ENCODE data around the gene PTPN7.
"Not testable (repeated sequence)": the region's sequence is repeated elsewhere in the genome, so short reads cannot be mapped to it uniquely, and the experiment has no call there.

The PTPN7 gene

DNA sequence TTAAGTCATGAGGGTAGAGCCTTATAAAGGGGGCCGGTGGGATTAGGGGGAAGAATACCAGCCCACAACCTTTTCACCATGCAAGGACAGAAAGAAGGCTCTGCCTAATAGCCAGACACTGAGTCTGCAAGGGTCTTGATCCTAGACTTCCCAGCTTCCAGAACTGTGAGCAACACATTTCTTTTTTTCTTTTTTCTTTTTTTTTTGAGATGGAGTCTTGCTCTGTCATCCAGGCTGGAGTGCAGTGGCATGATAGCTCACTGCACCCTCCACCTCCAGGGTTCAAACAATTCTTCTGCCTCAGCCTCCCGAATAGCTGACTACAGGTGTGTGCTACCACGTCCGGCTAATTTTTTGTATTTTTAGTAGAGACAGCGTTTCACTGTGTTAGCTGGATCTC lies 14.1 kb downstream of the PTPN7 start:
- H3K4me3 ChIP-seq (ENCODE audit: insufficient read depth, low read length, poor library complexity, severe bottlenecking) = no peak overlapping the region
- no peak overlapping the region for H3K4me2 ChIP-seq (ENCODE audit: low read depth, low read length, poor library complexity, severe bottlenecking)
- TF ChIP-seq EZH2phosphoT487 (conservative IDR thresholded peaks at IDR 0.05; ENCODE audit: low read length) = no peak
- TF ChIP-seq, protein P1, sequence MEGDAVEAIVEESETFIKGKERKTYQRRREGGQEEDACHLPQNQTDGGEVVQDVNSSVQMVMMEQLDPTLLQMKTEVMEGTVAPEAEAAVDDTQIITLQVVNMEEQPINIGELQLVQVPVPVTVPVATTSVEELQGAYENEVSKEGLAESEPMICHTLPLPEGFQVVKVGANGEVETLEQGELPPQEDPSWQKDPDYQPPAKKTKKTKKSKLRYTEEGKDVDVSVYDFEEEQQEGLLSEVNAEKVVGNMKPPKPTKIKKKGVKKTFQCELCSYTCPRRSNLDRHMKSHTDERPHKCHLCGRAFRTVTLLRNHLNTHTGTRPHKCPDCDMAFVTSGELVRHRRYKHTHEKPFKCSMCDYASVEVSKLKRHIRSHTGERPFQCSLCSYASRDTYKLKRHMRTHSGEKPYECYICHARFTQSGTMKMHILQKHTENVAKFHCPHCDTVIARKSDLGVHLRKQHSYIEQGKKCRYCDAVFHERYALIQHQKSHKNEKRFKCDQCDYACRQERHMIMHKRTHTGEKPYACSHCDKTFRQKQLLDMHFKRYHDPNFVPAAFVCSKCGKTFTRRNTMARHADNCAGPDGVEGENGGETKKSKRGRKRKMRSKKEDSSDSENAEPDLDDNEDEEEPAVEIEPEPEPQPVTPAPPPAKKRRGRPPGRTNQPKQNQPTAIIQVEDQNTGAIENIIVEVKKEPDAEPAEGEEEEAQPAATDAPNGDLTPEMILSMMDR (IDR thresholded peaks at IDR 0.05; ENCODE audit: insufficient read depth, low read length, poor library complexity, severe bottlenecking) = no peak
- no peaks in the 10 kb centered on the region for H4K20me1 ChIP-seq (ENCODE audit: low read depth, low read length)
- H3K9me3 ChIP-seq (ENCODE audit: insufficient read depth, low read length) = no peaks in the 10 kb centered on the region
- H3K36me3 ChIP-seq (ENCODE audit: low read length) = no peaks in the 10 kb centered on the region
- H3K9me2 ChIP-seq (replicated peaks; ENCODE audit: insufficient read depth, low read length) = no peaks in the 10 kb centered on the region
- H3F3A ChIP-seq (ENCODE audit: insufficient read depth) = peaks cover 16% of the 10 kb centered on the region
- H2AFZ ChIP-seq (ENCODE audit: low read depth, low read length, severe bottlenecking) = no peak overlapping the region
- H3K27me3 ChIP-seq (ENCODE audit: low read length) = no peaks in the 10 kb centered on the region
- no peak overlapping the region for H3K27ac ChIP-seq (ENCODE audit: low read depth, low read length)
- H3K9ac ChIP-seq (ENCODE audit: low read length) = no peak overlapping the region
- H3K79me2 ChIP-seq (ENCODE audit: insufficient read depth, low read length) = peaks cover 27% of the 10 kb centered on the region

DNA sequence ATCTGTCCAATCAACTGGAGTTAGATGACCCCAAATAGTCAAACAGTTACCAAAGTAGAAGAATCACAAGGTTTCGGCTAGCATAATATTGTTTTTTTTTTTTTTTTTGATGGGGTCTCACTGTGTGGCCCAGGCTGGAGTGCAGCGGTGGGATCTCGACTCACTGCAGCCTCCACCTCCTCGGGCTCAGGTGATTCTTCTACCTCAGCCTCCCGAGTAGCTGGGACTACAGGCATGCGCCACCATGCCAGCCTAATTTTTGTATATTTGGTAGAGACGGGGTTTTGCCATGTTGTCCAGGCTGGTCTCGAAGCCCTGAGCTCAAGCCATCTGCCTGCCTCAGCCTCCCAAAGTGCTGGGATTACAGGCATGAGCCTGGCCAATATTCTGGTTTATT lies 14.7 kb downstream of the PTPN7 start:
- H3K4me2 ChIP-seq (ENCODE audit: low read depth, low read length, poor library complexity, severe bottlenecking) = not testable (repeated sequence)

DNA sequence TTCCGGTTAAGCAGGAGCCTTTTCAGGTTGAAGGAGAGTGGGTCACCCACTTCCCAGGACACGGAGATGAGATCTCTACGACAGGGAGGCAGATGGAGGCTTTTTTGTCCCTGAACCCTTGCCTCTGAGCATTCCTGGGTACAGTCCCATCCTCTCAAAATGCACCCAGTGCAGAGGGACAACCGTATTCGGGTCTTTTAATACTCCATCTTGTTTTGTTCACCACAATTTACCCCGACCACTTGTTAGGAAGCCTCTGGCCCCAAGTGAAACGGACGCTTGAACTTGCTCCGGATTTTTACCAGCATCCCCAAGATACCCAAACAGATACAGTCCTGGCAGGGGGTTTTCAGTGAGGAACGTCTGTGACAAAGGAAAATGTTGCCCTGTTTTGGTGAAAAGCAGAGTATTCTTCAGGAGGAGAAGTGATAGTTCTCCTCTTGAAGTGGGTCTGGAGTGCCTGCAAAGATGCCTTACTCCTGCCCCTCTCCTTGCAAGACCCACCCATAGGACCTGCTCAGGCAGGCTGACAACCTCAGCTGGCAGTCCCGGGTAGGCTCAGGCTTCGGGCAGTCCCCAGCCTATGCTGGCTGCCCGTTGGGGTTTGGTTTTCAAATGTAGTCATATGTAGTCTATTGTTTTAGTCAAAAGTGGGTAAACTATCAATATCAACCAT lies 15.2 kb downstream of the PTPN7 start:
- Histone ChIP-seq H3F3A (ENCODE audit: insufficient read depth) (peaks cover 16% of the 10 kb centered on the region), H3K27ac (ENCODE audit: low read depth, low read length) (no peak overlapping the region; the same call in 1 of the 2 replicates), H3K36me3 (ENCODE audit: low read length) (no peaks in the 10 kb centered on the region), H2AFZ (ENCODE audit: low read depth, low read length, severe bottlenecking) (peak overlapping the region; percentile 90), H3K4me3 (ENCODE audit: insufficient read depth, low read length, poor library complexity, severe bottlenecking) (peak overlapping the region; percentile 66), H3K27me3 (ENCODE audit: low read length) (no peaks in the 10 kb centered on the region), H3K79me2 (ENCODE audit: insufficient read depth, low read length) (peaks cover 37% of the 10 kb centered on the region), H4K20me1 (ENCODE audit: low read depth, low read length) (no peaks in the 10 kb centered on the region), H3K9ac (ENCODE audit: low read length) (peak overlapping the region; percentile 86), H3K9me2 (replicated peaks; ENCODE audit: insufficient read depth, low read length) (no peaks in the 10 kb centered on the region), H3K4me2 (ENCODE audit: low read depth, low read length, poor library complexity, severe bottlenecking) (peak overlapping the region; percentile 68), H3K9me3 (ENCODE audit: insufficient read depth, low read length) (no peaks in the 10 kb centered on the region)
- TF ChIP-seq, protein P1 (IDR thresholded peaks at IDR 0.05; ENCODE audit: insufficient read depth, low read length, poor library complexity, severe bottlenecking) = no peak
- no peak for TF ChIP-seq EZH2phosphoT487 (conservative IDR thresholded peaks at IDR 0.05; ENCODE audit: low read length)

More for the DNA sequence above, 14.7 kb downstream of the PTPN7 start:
- not testable (repeated sequence) for H3K9me3 ChIP-seq (ENCODE audit: insufficient read depth, low read length); H3K9ac ChIP-seq (ENCODE audit: low read length); H3K27me3 ChIP-seq (ENCODE audit: low read length); H3K27ac ChIP-seq (ENCODE audit: low read depth, low read length); H4K20me1 ChIP-seq (ENCODE audit: low read depth, low read length); H3K4me3 ChIP-seq (ENCODE audit: insufficient read depth, low read length, poor library complexity, severe bottlenecking); H3K36me3 ChIP-seq (ENCODE audit: low read length); H3K9me2 ChIP-seq (replicated peaks; ENCODE audit: insufficient read depth, low read length); H2AFZ ChIP-seq (ENCODE audit: low read depth, low read length, severe bottlenecking)
- H3K79me2 ChIP-seq (ENCODE audit: insufficient read depth, low read length) = peaks cover 32% of the 10 kb centered on the region
- H3F3A ChIP-seq (ENCODE audit: insufficient read depth) = peaks cover 16% of the 10 kb centered on the region

DNA sequence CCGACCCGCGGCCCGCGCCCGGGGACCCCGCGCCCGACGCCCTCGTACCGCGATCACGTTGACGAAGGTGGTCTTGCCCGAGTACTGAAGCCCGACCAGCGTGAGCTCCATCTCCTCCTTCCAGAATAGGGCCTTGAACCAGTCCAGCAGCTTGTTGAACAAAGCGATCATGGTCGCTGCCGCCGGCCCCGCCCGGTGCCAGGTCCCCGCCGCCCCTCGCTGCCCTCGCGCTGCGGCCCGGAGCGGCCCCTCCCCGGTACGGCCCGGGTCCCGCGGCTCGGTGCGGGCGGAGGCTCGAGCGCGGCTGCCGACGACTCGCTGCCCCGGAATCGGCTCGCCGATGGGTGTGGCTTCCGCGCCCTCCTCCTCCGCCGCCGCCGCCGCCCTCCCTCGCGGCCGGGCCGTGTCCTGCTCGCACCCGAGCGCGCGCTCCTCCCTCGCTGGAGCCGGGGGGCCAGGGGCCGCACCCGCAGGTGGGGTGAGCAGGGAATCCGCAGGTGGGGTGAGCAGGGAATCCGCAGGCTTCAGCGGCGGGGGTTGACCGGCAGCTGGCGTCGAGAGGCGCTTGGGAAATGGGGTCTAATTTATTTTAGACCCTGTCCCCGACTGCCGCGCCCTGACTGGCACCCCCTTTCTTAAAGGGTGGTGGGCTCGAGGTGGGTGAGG lies 15.9 kb downstream of the PTPN7 start, which contains the start of gene ARL8A:
TSS of gene ARL8A (minus strand) at position 336 of the 666 bp plus-strand sequence. CDS start at position 171, 165 bp downstream.
- H3K4me2 ChIP-seq (ENCODE audit: low read depth, low read length, poor library complexity, severe bottlenecking) = peak within 1 kb of the TSS; percentile 68
- peak within 1 kb of the TSS; percentile 81 for H3K27ac ChIP-seq (ENCODE audit: low read depth, low read length)
- H3K9ac ChIP-seq (ENCODE audit: low read length) = peak within 1 kb of the TSS; percentile 86
- H3K9me2 ChIP-seq (replicated peaks; ENCODE audit: insufficient read depth, low read length) = no peaks in the 10 kb centered on the region
- peaks cover 39% of the 10 kb centered on the region for H3K79me2 ChIP-seq (ENCODE audit: insufficient read depth, low read length)
- H4K20me1 ChIP-seq (ENCODE audit: low read depth, low read length) = no peaks in the 10 kb centered on the region
- peak within 1 kb of the TSS; percentile 90 for H2AFZ ChIP-seq (ENCODE audit: low read depth, low read length, severe bottlenecking)
- peak within 1 kb of the TSS; percentile 66 for H3K4me3 ChIP-seq (ENCODE audit: insufficient read depth, low read length, poor library complexity, severe bottlenecking)
- H3K27me3 ChIP-seq (ENCODE audit: low read length) = no peaks in the 10 kb centered on the region
- no peaks in the 10 kb centered on the region for H3K9me3 ChIP-seq (ENCODE audit: insufficient read depth, low read length)
- H3K36me3 ChIP-seq (ENCODE audit: low read length) = no peaks in the 10 kb centered on the region
- TF ChIP-seq EZH2phosphoT487 (conservative IDR thresholded peaks at IDR 0.05; ENCODE audit: low read length) = no peak
- TF ChIP-seq, protein P1 (IDR thresholded peaks at IDR 0.05; ENCODE audit: insufficient read depth, low read length, poor library complexity, severe bottlenecking) = no peak
- H3F3A ChIP-seq (ENCODE audit: insufficient read depth) = peaks cover 16% of the 10 kb centered on the region
